ENCODE results near the gene MMP7. TPM values are rescaled to one million over a fixed set of nuclear protein-coding genes. Genes with fewer than 3 reads are reported as not detected.

Gene MMP7
- total RNA-seq, 2 donors from 2014 or later, result 115 to 171 TPM

DNA sequence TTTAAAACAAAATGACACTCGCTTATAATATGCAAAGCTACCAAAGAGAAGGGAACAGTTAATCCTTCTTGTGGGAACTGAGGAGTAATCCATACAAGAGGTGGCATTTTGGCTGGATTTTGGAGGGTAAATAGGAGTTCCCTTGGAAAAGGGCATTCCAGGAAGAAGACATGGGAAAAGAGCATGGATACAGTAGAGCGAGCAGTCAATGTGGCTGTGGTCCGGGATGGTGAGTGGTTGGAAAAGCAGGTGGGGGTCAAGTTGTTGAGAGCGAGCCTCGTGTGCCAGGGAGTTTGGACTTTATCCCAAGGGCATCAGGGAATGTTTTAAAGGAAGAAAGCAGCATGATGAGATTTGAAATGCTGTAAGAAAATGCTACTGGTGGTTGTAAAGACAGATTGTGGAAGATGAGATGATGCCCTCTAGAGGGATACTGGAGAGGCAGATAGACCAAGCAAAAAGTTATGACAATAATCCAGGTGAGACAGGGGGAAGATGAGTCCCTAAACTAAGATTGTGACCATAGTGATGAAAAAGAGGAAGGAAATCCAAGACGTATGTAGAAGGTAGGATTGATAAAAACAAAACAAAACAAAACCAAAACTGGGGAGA, 3.8 kb upstream of the MMP7 start:
- intact Hi-C loops (cut with DNase I), result no loop called here
- 77% methylated on average over 6 of the region's 6 CpGs for WGBS
- DNase-seq (ENCODE audit: low spot score), result no peak
- H3K27ac ChIP-seq, result no peak overlapping the region
- H3K9me3 ChIP-seq, result no peaks in the 10 kb centered on the region
- no peaks in the 10 kb centered on the region for H3K36me3 ChIP-seq
- peaks cover 2% of the 10 kb centered on the region for H3K27me3 ChIP-seq (replicated peaks; ENCODE audit: insufficient read depth)
- H3K4me1 ChIP-seq (replicated peaks), result no peaks in the 10 kb centered on the region
- TF ChIP-seq, protein P1, sequence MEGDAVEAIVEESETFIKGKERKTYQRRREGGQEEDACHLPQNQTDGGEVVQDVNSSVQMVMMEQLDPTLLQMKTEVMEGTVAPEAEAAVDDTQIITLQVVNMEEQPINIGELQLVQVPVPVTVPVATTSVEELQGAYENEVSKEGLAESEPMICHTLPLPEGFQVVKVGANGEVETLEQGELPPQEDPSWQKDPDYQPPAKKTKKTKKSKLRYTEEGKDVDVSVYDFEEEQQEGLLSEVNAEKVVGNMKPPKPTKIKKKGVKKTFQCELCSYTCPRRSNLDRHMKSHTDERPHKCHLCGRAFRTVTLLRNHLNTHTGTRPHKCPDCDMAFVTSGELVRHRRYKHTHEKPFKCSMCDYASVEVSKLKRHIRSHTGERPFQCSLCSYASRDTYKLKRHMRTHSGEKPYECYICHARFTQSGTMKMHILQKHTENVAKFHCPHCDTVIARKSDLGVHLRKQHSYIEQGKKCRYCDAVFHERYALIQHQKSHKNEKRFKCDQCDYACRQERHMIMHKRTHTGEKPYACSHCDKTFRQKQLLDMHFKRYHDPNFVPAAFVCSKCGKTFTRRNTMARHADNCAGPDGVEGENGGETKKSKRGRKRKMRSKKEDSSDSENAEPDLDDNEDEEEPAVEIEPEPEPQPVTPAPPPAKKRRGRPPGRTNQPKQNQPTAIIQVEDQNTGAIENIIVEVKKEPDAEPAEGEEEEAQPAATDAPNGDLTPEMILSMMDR (IDR thresholded peaks at IDR 0.05), result no peak
- TF ChIP-seq POLR2A (IDR thresholded peaks at IDR 0.05), result no peak
- TF ChIP-seq POLR2AphosphoS5 (IDR thresholded peaks at IDR 0.05), result no peak
- H3K4me3 ChIP-seq, result no peak overlapping the region

DNA sequence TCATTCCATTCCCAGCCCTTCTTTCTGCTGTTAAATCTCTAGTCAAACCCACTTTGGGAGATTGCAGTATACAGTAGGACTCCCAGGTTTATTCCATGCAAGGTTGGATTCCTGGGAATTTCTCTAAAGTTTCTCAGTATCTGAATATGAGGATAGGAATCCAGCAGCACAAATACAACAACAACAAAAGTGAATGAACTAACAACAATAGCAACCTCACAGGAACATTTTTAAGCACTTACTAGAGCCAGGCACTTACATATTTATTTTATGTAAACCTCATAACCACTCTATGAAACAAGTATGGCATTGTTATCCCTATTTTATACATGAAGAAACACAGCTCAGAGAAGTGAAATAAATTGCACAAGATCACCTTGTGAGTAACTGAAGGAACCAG, 1.9 kb downstream of the MMP7 start:
- no peaks in the 10 kb centered on the region for H3K27me3 ChIP-seq (replicated peaks; ENCODE audit: insufficient read depth)
- no peaks in the 10 kb centered on the region for H3K4me1 ChIP-seq (replicated peaks)
- no peaks in the 10 kb centered on the region for H3K36me3 ChIP-seq
- intact Hi-C loops (cut with DNase I), result no loop called here
- H3K4me3 ChIP-seq, result no peak overlapping the region
- no peak for DNase-seq (ENCODE audit: low spot score)
- H3K9me3 ChIP-seq, result no peaks in the 10 kb centered on the region
- TF ChIP-seq POLR2AphosphoS5 (IDR thresholded peaks at IDR 0.05) (no peak), POLR2A (IDR thresholded peaks at IDR 0.05) (no peak)
- TF ChIP-seq, protein P1 (IDR thresholded peaks at IDR 0.05), result no peak
- no peak overlapping the region for H3K27ac ChIP-seq

DNA sequence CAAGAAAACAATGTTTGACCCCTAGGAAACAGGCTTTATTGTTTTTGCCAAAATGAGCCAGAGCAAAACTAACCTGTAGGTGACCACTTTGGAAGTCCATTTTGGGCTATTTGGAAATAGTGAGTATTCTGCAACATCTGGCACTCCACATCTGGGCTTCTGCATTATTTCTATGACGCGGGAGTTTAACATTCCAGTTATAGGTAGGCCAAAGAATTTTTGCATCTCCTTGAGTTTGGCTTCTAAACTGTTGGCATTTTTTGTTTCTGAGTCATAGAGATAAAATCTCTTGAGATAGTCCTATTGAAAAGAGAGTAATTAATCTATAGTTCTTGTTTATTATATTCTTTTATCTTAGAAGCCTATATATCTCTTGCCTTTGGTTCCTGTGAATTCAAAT, 2.9 kb downstream of the MMP7 start:
- Histone ChIP-seq H3K27ac (no peak overlapping the region), H3K4me3 (no peak overlapping the region), H3K4me1 (replicated peaks) (no peaks in the 10 kb centered on the region), H3K36me3 (no peaks in the 10 kb centered on the region), H3K27me3 (replicated peaks; ENCODE audit: insufficient read depth) (no peaks in the 10 kb centered on the region), H3K9me3 (no peaks in the 10 kb centered on the region)
- no peak for TF ChIP-seq POLR2A (IDR thresholded peaks at IDR 0.05)
- no peak for TF ChIP-seq POLR2AphosphoS5 (IDR thresholded peaks at IDR 0.05)
- TF ChIP-seq, protein P1 (IDR thresholded peaks at IDR 0.05), result no peak
- DNase-seq (ENCODE audit: low spot score), result no peak
- 91% methylated on average over 2 of the region's 2 CpGs for whole genome bisulfite sequencing
- intact Hi-C loops (cut with DNase I), result no loop called here

DNA sequence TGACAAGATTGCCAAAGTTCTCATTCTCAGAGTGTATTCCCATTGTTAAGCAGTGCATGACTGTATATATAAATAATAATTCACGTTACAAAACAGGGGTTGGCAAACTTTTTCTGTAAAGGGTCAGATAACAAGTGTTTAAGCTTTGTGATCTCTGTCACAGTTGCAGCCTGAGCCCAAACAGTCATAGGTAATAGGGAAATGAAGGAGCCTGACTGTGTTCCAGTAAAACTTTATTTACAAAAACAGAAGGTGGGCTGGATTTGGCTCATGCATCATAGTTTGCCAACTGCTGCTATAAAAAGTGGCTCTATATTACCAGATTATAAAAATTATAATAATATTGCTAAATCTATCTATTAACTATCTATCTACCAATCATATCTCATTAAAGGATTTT, 3.5 kb downstream of the MMP7 start:
- no peak overlapping the region for H3K4me3 ChIP-seq
- no peak overlapping the region for H3K27ac ChIP-seq
- WGBS, result 64% methylated on average over 1 of the region's 1 CpG
- intact Hi-C loops (cut with DNase I), result no loop called here
- H3K4me1 ChIP-seq (replicated peaks), result no peaks in the 10 kb centered on the region
- no peaks in the 10 kb centered on the region for H3K9me3 ChIP-seq
- TF ChIP-seq POLR2AphosphoS5 (IDR thresholded peaks at IDR 0.05) (no peak), POLR2A (IDR thresholded peaks at IDR 0.05) (no peak)
- TF ChIP-seq, protein P1 (IDR thresholded peaks at IDR 0.05), result no peak
- DNase-seq (ENCODE audit: low spot score), result no peak
- no peaks in the 10 kb centered on the region for H3K36me3 ChIP-seq
- H3K27me3 ChIP-seq (replicated peaks; ENCODE audit: insufficient read depth), result no peaks in the 10 kb centered on the region

DNA sequence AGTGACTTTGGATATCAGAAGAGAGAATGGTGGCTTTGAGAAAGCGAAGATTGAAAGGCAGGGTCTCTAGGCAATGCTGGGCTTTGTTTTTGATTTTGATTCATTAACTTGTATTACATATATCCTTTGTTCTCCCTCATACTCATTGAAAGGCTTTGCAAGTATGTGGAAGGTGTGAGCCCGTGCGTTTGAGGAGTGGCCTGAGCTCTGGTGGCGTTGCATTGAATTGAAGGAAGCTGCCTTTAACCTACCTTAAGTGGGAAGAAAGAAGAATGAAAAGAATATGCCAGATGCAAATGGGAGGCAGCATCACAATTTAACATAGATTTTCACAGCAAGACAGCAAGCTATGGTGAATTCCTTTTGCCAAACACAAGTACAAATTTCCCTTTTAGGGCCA, 6.7 kb downstream of the MMP7 start:
- Histone ChIP-seq H3K27ac (no peak overlapping the region), H3K9me3 (no peaks in the 10 kb centered on the region), H3K4me3 (no peak overlapping the region), H3K4me1 (replicated peaks) (no peaks in the 10 kb centered on the region), H3K27me3 (replicated peaks; ENCODE audit: insufficient read depth) (no peaks in the 10 kb centered on the region), H3K36me3 (no peaks in the 10 kb centered on the region)
- TF ChIP-seq, protein P1 (IDR thresholded peaks at IDR 0.05), result no peak
- intact Hi-C loops (cut with DNase I), result no loop called here
- no peak for DNase-seq (ENCODE audit: low spot score)
- 98% methylated on average over 4 of the region's 4 CpGs for WGBS
